HepG2 (cell line): Measurements from ENCODE around the gene STK24.

Experiments
- CHD2 ChIP-seq: IDR thresholded peaks from 2 replicates; pipeline ENCODE4 v1.6.1; 2011; ENCODE audit warnings: low read depth, low read length, improper control_type of control experiment
- JUNB ChIP-seq: sonication (generic); formaldehyde crosslinking; IDR thresholded peaks from 2 replicates; pipeline ENCODE4 v1.8.0; 2022; ENCODE audit warnings: missing genetic modification reagents, mild to moderate bottlenecking, borderline replicate concordance
- MXI1 ChIP-seq: IDR thresholded peaks from 3 replicates; pipeline ENCODE4 v1.6.1; 2012; ENCODE audit warnings: low read depth, low read length, inconsistent platforms, borderline replicate concordance
- NCOA2 ChIP-seq: sonication (generic); formaldehyde crosslinking; IDR thresholded peaks from 2 replicates; pipeline ENCODE4 v1.8.0; 2022; ENCODE audit warnings: inconsistent platforms
- NPAS2 ChIP-seq: sonication (generic); formaldehyde crosslinking; IDR thresholded peaks from 2 replicates; pipeline ENCODE4 v1.8.0; 2022; ENCODE audit warnings: mild to moderate bottlenecking, missing genetic modification reagents, borderline replicate concordance
- NR2C2 ChIP-seq: sonication (generic); formaldehyde crosslinking; IDR thresholded peaks from 2 replicates; pipeline ENCODE4 v1.4.0; 2020; ENCODE audit warnings: missing genetic modification reagents, mild to moderate bottlenecking, moderate library complexity, borderline replicate concordance
- POLR2AphosphoS5 ChIP-seq: IDR thresholded peaks from 2 replicates; pipeline ENCODE4 v1.6.1; 2012; ENCODE audit warnings: low read depth, low read length
- SRSF1 ChIP-seq: fragments of 200-400 bp; formaldehyde crosslinking; optimal IDR thresholded peaks from 2 replicates; pipeline ENCODE3; 2017; ENCODE audit warnings: mild to moderate bottlenecking, low read depth, low read length, moderate library complexity
- USF2 ChIP-seq, 2 experiments: sonication (generic) in 1 of 2; formaldehyde crosslinking in 1 of 2; IDR thresholded peaks; 2 replicates each; pipeline versions ENCODE4 v1.5.1 to v1.6.1; 2011 to 2020; ENCODE audit warnings: borderline replicate concordance in 1 of 2, low read depth in 1 of 2, low read length in 1 of 2, mild to moderate bottlenecking in 1 of 2, missing genetic modification reagents in 1 of 2, moderate library complexity in 1 of 2
- ZFP36 ChIP-seq: fragments of 150-350 bp; IDR thresholded peaks from 2 replicates; pipeline ENCODE4 v1.6.1; 2018; ENCODE audit warnings: borderline replicate concordance, low read length, low read depth; ENCODE audit not compliant: partially characterized antibody
- TF ChIP-seq, protein P1 (sequence below): sonication (generic); formaldehyde crosslinking; conservative IDR thresholded peaks from 2 replicates; pipeline ENCODE4 v1.4.0; 2020; ENCODE audit warnings: missing genetic modification reagents

DNA sequence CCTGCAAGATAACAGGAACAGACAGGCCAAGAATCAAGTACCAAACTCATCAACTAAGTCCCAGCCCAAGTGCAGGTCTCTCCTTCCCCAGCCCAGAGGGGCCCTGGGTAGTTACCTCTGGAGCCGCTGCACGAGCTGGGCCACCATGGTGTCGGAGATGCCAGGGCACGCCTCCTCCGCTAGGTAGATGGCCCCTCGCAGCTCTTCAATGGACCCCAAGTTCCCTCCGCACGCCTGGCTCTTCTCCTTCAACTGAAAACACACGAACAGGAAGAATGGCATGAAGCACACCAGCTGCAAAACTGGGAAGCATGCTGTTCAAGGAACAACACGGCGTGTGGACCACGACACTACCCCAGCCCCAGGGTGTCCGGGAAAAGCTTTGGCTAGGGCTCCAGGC is 119.9 kb downstream of the STK24 start:
- TF ChIP-seq MXI1: no peak
- TF ChIP-seq POLR2AphosphoS5: no peak
- TF ChIP-seq ZFP36: no peak
- TF ChIP-seq USF2 (IDR thresholded peaks at IDR 0.05; ENCODE audit: low read depth, low read length): no peak
- no peak for TF ChIP-seq USF2 (CRISPR knock-in tag; IDR thresholded peaks at IDR 0.05; ENCODE audit: borderline replicate concordance)
- TF ChIP-seq, protein P1, sequence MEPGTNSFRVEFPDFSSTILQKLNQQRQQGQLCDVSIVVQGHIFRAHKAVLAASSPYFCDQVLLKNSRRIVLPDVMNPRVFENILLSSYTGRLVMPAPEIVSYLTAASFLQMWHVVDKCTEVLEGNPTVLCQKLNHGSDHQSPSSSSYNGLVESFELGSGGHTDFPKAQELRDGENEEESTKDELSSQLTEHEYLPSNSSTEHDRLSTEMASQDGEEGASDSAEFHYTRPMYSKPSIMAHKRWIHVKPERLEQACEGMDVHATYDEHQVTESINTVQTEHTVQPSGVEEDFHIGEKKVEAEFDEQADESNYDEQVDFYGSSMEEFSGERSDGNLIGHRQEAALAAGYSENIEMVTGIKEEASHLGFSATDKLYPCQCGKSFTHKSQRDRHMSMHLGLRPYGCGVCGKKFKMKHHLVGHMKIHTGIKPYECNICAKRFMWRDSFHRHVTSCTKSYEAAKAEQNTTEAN (CRISPR knock-in tag): no peak
- TF ChIP-seq JUNB (CRISPR knock-in tag): no peak
- no peak for TF ChIP-seq NR2C2 (CRISPR knock-in tag)
- TF ChIP-seq NPAS2 (CRISPR knock-in tag): no peak
- no peak for TF ChIP-seq NCOA2 (CRISPR knock-in tag)
- no peak for TF ChIP-seq CHD2
- no peak for TF ChIP-seq SRSF1
